AG09309 (cell line): Measurements from ENCODE around the gene LOX.

ENCODE experiments used
- DNase-seq: peaks from one replicate; pipeline ENCODE4 v3.0.0-alpha.2; 2010; ENCODE audit warnings: low read depth
- H3K4me3 ChIP-seq: 2 replicates; pipeline ENCODE4 v1.5.1; 2011; ENCODE audit warnings: mild to moderate bottlenecking, low read depth, low read length, moderate library complexity; ENCODE audit not compliant: control insufficient read depth
- CTCF ChIP-seq: IDR thresholded peaks from 2 replicates; pipeline ENCODE4 v1.5.1; 2011; ENCODE audit warnings: mild to moderate bottlenecking, low read depth, low read length, inconsistent platforms; ENCODE audit not compliant: insufficient read depth, control insufficient read depth; ENCODE audit errors: missing control alignments

Gene LOX

DNA sequence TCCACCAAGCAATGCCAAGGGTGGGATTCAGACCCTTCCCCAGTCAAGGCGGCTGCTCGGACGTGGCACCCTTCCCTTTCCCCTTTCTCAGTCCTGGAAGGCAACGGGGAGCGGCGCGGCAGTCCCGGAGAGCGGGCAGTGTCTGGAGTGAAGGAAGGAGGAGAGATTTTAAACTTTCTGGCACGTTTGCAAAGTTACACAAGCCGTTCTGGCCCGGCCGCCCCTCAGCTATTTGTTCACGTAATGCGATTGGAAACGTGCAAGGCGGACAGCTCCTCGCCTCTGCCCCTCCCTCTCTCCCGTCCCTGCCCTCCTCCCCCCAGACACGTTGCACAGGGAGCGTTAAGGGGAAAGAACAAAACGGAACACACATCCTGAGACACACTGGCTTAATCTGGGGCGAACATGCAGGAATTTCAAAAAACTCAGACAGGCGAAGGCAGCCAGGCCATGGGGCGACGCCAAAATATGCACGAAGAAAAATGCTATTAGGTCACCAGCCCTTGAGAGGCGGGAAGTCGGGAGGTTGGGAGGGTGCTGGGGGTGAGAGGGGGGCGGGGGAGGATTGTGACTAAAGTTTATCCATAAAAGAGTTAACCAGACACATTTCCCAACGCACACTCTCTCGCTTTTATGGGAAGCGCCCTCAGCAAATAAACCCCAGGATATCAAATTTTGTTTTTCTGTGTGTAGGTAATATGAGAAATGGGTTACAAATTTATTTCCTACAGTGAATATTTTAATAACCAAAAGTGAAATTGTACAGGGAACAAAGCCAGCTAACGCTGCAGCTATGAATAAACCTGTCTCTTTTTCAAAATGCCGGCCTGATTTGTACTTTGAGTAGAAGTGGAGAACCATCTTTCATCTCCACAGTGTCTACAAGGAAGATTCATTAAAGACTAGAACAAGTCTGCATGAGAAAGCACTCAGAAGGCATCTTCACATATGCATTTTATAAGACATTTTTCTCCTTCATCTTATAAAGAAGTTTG is at the start of gene LOX:
Gene LOX, minus strand, starts transcription at position 144 of the 995 bp plus-strand sequence. CDS start 274 bp downstream, outside the sequence.
- peak; percentile 96 for DNase-seq
- TF ChIP-seq CTCF, result no peak
- H3K4me3 ChIP-seq, result peak within 1 kb of the TSS; percentile 86

- no peak overlapping the region for H3K4me3 ChIP-seq
- no peak for TF ChIP-seq CTCF
- DNase-seq, result no peak
These were observed 48.8 kb upstream of the LOX start for GRCh38 chr5:122126756-122127321.

DNA sequence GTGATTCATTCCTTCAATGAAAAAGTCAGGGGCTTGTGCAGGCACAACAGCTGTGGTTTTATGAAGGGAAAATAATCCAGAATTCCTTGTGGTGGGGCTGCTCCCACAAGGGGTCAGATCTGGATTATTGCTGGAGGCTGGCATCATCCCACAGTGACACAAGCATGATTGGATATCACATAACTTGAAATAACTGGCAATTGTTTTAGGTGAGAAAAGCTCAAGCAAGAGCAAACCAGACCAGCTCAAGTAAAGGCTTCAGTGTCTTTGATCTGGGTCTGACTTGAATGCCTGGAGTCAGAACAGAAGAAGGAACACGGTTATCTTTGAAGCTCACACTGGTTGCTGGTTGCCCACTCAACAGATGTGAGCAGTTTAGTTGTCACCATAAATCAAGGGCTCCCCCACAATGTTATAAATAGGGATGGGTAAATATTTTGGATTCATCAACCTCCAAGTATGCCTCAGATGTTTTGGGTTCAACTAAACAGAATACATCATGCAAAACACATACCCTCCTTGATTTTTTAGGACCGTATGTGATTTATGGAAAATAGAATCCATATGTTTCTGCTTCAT is 48.2 kb upstream of the LOX start:
- TF ChIP-seq CTCF, result no peak
- peak; percentile 67 for DNase-seq

GRCh38 chr5:122124766-122125165 is 46.7 kb upstream of the LOX start:
- no peak overlapping the region for H3K4me3 ChIP-seq
- TF ChIP-seq CTCF, result no peak
- no peak for DNase-seq

More for the DNA sequence above, 48.2 kb upstream of the LOX start:
- no peak overlapping the region for H3K4me3 ChIP-seq

DNA sequence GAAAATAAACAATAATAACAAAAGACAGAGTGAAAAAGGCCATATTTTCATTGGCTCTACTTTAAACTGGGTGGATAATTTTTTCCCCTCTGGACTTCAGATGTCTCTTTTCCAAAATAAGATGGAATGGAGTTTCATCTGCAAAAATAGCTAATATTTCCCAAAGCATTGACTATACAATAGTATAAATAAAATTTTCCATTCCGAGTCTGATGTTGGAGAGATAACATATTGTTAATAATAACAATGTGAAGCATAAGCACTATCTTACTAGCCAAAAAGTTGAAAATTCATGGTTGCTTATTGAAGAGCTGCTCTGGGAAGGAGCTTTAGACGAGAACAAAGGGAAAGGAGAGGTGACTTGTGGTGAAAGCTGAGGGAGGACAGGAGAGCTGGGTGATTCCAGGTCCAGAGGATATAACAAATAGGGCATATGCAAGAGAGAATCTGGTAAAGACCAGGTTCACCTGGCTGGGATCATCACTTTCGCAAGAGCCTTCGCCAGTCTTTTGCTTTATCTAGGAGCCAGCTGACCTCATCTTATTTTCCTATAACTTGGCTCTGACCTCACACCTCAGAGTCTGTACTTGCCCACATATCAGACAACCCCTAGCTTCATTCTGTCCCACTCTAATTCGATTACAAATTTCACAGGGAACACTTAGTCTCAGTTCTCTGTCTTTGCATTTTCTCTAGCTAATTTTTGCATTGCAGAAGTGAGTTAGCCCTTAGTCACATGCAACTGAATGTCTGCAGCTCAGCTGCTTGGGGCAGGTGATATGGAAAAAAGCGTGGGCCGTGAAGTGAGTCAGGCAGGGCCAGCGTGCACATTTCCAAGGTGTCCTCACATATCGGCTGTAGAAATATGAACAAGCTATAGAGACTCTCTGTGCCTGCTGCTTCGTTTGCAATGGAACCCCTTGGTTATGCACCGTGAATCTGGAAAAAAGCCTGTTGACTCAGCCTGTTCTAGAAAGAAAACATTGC is 43.7 kb upstream of the LOX start:
- no peak for DNase-seq
- H3K4me3 ChIP-seq, result no peak overlapping the region

More for the DNA sequence above, 43.7 kb upstream of the LOX start:
- TF ChIP-seq CTCF, result no peak
